Smooth muscle cell of the brain vasculature (primary cell): ENCODE data around the gene CENPA.
A peak's percentile ranks its signal among the peaks of the same experiment; 100 is the strongest.
"Not testable (repeated sequence)": the region's sequence is repeated elsewhere in the genome, so short reads cannot be mapped to it uniquely, and the experiment has no call there.

Source experiments
- DNase-seq: peaks from one replicate; pipeline ENCODE4 v3.0.0-alpha.2; 2012; ENCODE audit warnings: low read depth, low spot score

CENPA gene

DNA sequence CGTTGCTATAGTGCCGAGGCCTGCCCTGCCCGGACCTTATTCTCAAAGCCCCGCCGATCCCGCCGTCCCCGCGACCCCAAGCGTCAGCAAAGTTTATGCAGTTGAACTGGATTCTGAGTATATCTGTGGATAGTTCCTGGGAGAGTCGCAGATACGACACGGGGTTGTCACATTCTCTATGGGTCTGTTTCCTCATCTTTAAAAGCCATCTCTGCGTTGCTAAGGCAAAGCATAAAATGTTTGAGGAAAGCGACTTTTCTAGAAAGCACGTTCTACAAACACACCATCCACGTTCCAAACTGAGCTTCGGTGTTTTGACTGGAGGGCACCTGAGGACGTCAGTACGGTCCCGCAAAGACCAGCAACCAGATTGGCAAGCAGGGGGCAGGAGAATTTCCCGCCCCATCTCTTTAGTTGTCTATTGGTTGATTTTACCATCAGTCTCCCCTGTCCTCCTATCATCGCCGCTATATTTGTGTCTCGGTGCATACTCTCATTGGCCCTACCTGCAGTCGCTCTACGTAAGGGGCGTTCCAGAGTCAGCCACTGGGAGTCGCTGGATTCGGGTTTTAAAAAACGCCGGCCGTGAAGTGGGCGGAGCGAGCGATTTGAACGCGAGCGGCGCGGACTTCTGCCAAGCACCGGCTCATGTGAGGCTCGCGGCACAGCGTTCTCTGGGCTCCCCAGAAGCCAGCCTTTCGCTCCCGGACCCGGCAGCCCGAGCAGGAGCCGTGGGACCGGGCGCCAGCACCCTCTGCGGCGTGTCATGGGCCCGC, at the start of gene CENPA:
TSS of gene CENPA (plus strand) at position 626 of the 776 bp plus-strand sequence. CDS start at position 767, 141 bp downstream.
- peak; percentile 99 for DNase-seq

DNA sequence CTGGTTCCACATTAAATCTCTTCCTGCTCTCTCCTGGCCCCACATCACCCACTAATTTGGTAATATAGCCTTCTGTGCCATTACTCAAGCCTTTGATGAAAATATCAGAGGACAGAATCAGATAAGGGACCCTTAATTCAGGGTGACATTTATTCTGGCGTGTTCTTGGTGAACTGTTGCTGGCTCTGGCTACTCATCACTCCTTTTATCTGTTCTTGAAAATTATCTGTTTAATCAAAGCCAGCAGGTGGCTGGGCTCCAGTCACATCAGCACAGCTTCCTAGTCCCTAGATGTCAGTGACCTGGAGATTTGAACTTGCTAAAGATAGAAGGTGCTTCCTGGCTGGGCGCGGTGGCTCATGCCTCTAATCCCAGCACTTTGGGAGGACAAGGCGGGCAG, 48.6 kb upstream of the CENPA start:
- DNase-seq = no peak

DNA sequence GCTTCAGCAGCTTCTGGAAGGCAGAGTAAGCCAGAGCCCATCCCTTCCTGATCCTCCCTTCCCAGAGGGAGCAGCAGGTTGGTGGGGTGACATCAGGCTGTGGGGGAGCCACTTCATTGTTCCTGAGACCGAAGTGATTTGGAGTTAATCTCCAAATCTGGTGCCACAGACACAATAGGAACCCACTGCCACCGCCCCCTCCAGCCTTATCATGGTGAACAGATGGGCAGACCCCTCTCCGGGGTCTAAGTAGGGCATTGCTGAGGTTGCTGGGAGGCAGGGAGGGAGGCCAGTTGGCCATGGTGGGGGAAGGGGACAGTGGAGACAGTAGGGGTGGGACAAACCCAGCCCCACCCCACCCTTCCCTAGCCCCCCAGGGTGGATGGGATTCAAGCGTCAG, 47.4 kb upstream of the CENPA start:
- DNase-seq = no peak

DNA sequence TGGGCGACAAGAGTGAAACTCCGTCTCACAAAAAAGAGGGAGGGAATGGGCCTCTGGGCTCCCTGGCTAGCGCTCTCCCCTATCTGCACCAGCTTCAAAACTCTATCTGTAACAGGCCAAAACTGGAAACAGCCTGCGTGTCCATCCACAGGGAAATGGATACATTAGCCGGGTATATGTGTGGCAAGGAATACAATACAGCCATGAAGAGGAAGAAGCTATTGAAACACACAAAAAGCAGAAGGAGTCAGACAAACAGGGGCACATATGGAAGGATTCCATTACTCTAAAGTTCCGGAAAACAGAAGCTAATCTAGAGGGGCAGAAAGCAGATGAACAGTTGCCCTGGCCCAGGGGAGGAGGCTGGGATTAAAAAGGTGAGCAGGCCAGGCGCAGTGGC, 46.3 kb upstream of the CENPA start:
- no peak for DNase-seq

DNA sequence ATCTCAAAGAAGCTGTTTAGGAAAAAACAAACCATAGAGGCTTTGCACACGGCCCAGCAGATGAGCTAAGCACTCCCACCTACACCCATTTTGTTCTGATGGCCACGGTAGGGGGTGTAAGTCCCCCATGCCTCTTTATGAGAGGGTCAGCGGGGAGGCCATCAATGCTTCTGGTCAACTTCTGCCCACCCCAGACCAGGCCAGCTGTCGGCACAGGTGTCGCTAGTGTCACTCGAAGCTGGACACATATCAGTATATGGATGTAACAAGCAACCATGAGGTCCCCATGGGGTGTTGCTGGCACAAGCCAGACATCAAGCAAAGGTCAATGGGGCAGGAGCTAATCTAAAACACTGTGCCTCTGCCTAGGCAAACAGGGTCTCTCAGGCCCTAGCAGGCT, 45.5 kb upstream of the CENPA start:
- no peak for DNase-seq

DNA sequence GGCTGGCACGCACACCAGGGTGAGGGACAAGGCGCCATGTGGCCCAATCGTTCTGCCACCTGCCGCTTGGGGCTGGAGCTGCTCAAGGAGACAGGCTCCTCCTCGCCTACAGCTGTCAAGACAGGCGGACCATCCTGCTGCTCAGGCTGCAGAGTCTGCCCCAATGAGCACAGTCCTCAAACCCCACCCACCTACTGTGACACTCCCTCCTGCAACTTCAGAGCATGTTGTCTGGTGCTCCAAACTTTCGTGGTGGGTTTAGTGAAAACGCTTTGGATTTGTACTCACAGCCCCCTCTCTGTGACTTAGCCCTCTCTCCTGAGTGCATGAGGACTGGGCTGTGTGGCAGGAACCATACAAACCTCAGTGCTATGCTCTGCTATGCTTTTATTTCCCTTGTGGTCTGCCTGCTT, 45.0 kb upstream of the CENPA start:
- no peak for DNase-seq

DNA sequence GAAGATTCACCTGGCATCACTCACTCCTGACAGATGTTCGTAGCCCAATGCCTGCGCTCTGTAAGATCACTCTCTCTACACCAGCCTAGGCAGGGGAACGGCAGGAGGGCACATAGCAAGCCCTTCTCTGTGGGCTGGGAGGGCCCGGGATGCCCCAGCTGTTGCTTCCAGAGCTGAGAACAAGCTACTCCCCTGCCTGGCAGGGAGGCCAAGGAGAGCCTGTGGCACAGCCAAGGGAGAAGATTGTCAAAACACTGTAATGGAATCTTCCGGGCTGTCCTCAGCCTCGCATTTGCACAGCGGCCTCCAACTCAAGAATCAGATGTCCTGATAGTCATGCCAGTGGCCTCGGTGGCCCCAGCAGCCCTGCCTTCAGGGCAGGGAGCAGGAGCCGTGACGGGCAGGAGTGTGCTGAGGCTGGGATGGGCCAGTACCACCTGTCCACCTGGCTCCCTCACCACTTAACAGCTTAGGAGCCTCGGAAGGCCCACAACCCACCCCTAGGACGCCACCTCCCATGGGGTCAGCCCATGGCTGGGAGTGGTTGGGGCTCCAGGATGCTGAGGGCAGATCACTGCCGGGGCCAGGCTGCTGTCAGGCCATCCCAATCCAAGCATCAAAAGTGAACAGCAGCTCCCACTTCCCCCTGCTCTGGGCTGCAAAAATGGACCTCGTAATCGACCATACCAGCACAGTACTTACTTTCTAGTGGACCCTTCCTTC, 43.6 kb upstream of the CENPA start:
- no peak for DNase-seq

DNA sequence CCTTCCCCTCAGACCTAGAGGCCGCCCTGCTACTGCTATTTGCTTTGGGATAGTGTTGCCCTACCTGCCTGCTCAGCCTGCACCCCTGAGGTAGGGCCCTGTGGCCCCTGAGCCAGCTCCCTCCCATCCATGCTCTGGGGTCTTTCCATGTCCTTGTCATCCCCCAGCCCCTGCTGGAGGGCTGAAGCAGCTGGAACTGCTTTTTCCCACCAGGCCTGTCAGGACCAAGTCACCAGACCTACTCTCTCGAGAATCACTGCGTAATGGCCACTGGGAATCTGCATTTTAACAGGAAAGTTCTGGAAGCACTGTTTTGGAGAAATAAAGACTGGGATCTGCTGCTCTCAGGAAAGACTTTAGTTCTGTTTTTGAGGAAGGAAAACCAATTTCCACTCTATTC, 42.0 kb upstream of the CENPA start:
- DNase-seq = no peak

DNA sequence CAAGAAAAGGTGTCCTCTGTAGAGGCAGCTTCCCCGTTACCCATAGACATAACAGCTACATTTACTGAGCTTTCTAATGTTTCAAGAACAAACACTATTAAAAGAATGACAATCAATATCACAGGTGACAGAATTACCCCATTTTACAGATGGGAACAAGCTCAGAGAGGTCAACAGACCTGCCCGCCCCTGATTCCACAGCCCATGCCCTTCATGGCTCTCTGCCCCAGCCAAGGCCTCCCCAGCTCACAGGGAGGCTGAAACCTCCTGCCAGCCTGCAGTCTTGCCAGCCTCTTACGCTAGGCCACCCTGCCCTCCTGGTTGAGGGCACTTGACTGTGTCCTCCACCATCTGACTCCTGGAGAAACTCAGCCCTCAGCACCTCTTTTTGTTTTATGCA, 40.9 kb upstream of the CENPA start:
- DNase-seq = no peak

DNA sequence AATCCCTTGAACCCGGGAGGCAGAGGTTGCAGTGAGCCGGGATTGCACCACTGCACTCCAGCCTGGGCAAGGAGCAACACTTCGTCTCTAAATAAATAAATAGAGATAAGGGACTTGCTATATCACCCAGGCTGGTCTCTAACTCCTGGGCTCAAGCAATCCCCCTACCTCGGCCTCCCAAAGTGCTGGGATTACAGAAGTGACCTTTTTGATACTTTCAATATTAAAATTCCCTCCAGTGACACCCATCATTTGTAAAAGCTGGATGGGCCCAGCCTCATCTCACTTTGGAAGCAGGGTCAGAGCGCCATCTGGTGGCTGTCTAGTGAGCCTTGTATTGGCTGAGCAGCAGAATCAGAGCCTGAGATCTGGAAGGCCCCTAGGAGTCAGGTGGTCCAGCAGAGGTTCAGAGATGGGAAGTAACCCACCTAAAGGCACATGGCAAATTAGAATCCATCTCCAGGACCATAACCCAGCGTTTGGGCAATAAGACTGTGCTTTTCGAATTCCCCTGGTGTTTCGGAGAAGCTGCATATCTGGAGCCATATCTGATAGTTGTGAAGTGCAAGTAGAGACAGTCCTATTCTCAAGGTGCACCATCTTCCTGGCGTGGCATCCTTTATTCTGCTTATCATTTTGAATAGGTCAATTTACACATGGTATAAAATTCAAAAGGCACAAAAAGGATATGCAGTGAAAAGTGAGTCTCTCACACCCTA, 40.1 kb upstream of the CENPA start:
- DNase-seq = no peak

DNA sequence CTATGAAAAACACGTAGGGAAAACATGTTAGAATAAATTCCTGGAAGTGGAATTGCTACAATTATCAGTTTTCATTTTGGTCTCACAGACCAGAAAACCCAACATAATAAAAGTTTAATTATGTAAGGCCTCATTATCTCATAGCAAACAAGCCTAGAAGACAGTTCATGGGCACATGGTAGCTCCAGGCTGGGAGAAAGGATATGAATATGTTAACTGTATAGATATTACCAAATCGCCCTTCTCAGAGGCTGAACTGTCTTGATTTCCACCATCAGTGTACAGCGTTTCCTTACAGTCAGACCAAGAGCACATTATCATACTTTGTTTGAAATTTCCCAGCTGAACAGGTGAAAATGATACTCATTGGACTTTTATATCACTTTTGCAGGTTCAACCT, 38.9 kb upstream of the CENPA start:
- no peak for DNase-seq

DNA sequence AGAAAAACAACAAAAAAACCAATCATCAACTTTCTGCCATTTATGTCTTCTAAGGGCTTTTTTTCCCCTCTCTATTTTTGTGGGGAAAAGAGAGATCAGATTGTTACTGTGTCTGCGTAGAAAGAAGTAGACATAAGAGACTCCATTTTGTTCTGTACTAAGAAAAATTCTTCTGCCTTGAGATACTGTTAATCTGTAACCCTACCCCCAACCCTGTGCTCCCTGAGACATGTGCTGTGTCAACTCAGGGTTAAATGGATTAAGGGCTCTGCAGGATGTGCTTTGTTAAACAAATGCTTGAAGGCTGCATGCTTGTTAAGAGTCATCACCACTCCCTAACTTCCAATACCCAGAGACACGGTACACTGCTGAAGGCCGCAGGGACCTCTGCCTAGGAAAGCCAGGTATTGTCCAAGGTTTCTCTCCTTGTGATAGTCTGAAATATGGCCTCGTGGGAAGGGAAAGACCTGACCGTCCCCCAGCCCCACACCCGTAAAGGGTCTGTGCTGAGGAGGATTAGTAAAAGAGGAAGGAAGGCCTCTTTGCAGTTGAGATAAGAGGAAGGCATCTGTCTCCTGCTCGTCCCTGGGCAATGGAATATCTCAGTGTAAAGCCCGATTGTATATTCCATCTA, 36.0 kb upstream of the CENPA start:
- not testable (repeated sequence) for DNase-seq

DNA sequence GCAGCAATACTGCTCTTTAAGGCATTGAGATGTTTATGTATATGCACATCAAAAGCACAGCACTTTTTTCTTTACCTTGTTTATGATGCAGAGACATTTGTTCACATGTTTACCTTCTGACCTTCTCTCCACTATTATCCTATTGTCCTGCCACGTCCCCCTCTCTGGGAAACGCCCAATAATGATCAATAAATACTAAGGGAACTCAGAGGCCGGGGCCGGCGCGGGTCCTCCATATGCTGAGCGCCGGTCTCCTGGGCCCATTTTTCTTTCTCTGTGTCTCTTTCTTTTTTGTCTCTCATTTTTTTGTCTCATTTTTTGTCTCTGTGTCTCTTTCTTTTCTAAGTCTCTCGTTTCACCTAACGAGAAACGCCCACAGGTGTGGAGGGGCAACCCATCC, 35.4 kb upstream of the CENPA start:
- not testable (repeated sequence) for DNase-seq

DNA sequence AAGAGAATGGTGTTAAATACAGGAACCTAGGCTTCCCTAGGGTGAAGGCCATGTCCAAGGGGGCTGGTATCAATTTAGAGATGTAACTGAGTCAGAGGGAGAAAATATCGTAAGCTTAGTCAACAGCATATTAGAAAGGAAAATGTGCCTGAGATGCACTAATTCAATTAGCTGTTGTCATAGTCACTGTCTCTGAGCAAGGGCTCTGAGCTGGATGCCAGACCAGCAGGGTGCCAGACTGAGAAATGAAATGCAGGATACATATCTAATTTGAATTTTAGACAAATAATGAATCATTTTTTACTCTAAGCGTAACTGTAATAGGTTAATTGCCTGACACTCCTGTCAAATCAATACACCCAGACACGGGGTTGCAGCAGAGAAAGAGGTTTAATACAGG, 33.2 kb upstream of the CENPA start:
- no peak for DNase-seq

DNA sequence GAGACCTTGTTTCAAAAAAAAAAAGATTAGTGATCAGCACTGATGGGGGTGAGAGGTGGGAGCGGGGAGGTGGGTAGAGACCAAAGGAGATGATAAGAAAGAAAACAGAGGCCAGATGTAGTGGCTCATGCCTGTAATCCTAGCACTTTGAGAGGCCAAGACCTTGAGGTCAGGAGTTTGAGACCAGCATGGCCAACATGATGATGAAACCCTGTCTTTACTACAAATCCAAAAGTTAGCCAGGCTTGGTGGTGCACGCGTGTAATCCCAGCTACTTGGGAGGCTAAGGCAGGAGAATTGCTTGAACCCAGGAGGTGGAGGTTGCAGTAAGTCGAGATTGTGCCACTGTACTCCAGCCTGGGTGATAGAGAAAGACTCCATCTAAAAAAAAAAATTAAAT, 31.3 kb upstream of the CENPA start:
- DNase-seq = no peak

DNA sequence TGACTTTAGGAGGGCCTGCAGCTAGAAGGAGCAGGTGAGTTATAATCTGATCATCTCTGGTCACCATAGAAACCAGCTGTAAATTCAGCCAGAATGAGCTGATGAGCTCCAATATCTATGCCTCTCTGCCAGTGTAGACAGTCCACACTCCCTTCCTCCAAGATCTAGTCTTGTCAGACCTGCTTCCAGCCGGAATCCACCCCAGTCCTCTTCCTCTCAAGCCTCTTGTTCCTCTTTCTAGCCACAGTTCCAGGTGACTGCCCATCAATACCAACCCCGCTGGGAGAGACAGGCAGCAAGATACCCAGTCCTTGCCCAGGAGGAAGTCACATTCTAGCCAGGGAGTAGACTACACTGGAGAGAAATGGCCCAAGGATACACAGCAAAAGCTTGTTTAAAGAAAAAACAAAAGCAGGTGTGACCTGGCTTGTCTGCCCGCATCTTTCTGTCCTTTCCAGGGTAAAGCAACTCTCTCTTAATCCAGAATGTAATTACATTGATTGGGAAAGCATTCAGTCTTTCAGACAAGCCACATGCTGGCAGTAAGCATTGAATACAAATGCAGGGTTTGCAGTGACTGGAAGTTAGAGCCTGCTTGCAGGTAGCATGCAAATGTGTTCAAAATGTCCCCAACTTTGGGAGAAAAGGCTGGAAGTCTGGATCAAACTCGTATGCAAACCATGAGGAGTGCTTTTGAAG, 30.7 kb upstream of the CENPA start:
- DNase-seq = no peak

DNA sequence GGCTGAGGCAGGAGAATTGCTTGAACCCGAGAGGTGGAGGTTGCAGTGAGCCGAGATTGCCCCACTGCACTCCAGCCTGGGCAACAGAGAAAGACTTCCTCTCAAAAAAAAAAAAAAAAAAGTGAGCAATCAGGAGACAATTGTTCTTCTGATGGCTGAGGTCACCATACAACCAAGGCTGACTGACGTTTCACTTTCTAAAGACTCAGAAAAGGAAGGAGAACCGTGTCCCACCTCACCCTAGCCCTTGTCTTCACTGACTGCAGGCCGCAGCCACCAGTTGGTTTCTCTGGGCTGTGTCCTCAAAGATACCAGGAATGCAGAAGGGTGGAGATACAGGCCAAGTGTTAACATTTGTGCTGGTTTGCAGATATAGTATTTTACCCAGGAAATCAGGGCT, 29.5 kb upstream of the CENPA start:
- no peak for DNase-seq

DNA sequence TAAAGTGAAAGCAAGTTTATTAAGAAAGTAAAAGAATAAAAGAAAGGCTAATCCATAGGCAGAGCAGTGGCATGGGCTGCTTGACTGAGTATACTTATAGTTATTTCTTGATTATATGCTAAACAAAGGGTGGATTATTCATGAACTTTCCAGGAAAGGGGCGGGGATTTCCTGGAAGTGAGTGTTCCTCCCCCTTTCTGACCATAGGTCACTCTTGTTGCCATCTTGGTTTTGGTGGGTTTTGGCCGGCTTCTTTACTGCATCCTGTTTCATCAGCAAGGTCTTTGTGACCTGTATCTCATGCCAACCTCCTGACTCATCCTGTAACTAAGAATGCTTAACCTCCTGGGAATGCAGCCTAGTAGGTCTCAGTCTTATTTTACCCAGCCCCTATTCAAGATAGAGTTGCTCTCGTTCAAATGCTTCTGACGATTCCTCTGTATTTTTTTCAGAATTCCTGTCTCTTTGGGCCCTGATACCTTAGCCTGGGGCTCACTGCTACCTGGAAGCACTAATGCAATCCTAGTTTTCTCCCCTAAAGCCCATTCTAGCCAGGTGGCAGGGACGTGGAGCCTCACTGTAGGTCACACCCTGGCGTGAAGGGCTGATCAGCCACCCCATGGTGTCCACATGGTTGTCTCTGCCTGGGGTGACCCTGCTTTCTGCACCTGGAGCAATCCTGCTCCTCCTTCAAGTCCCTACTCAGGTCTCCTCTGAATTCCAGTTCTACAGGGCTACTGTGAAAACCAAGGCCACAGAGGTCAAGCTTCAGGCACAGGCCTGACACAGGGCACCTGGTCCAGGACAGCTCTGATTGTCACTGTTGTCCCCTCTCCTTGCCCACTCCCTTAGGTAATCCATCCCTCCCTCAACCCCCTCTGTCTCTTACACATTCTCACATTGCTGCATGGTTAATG, 27.7 kb upstream of the CENPA start:
- DNase-seq = no peak

DNA sequence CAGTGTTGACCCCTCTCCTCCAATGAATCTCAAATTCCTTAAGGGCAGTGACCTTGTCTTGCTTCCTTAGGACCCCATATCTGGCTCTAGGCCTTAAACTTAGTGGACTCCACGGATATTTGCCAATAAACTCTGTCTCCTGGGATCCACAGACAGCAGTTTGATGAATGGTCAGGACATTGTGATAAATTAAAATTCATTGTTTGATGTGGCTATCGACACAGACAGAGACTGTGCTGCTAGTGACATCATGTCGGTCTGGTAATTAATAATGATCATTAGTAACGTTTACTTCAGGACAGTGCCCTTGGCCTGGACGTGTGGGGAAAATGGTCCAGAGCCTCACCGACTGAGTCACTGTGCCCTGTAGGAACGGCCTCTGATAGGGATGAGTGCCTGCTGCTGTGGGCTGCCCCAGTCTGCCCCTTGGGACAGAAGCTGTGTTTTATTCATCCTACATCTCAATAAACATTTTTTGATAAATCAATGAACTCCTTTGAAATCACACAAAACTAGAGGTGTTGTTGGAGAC, 27.0 kb upstream of the CENPA start:
- DNase-seq = no peak

DNA sequence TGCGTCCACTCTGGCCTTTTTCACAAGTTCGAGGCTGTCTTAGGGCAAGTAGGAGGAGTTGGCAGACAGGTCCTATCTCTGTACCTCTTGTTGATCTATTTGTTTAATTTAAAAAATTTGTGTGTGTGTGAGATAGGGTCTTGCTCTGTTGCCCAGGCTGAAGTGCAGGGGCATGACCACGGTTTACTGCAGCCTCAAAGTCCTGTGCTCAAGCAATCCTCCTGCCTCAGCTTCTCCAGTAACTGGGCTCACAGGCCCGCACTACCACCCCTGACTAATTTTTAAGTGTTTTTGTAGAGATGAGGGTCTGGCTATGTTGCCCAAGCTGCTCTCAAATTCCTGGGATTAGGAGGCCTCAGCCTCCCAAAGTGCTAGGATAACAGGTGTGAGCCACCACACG, 26.0 kb upstream of the CENPA start:
- no peak for DNase-seq
